Omental fat pad (tissue), 4 donors: ENCODE data around the gene DUSP8. TPM values are rescaled to one million over a fixed set of nuclear protein-coding genes. Genes with fewer than 3 reads are reported as not detected.

Experiments
- ATAC-seq: fragments of 150-250 bp; one replicate; pipeline ENCODE4 v1.9.1; 2016; ENCODE audit warnings: mild to moderate bottlenecking, moderate library complexity; ENCODE audit not compliant: low FRiP score
- DNase-seq: peaks from one replicate; pipeline ENCODE4 v3.0.0-alpha.2; 2019; ENCODE audit warnings: low spot score
- total RNA-seq, 4 donors: library from RNA; depleted of rRNA; stranded (reverse); fragments of >200 nt; gene quantifications; one replicate each; pipeline ENCODE4 v1.1.0, GENCODE V29; 2016
- TF ChIP-seq, protein P1 (sequence below), 3 donors: fragments of 450-650 bp; IDR thresholded peaks; one replicate each; pipeline ENCODE4 v1.5.1; 2016 to 2017; ENCODE audit warnings: antibody characterized with exemption in 3 of 3, mild to moderate bottlenecking in 3 of 3, moderate library complexity in 2 of 3

DUSP8 gene
- total RNA-seq, 4 donors from 2014 or later, result 0.47 to 5.6 (median 4.0) TPM

GRCh38 chr11:1523779-1524178 lies 48.3 kb downstream of the DUSP8 start:
- ATAC-seq, result no peak
- DNase-seq, result no peak
- TF ChIP-seq, protein P1, sequence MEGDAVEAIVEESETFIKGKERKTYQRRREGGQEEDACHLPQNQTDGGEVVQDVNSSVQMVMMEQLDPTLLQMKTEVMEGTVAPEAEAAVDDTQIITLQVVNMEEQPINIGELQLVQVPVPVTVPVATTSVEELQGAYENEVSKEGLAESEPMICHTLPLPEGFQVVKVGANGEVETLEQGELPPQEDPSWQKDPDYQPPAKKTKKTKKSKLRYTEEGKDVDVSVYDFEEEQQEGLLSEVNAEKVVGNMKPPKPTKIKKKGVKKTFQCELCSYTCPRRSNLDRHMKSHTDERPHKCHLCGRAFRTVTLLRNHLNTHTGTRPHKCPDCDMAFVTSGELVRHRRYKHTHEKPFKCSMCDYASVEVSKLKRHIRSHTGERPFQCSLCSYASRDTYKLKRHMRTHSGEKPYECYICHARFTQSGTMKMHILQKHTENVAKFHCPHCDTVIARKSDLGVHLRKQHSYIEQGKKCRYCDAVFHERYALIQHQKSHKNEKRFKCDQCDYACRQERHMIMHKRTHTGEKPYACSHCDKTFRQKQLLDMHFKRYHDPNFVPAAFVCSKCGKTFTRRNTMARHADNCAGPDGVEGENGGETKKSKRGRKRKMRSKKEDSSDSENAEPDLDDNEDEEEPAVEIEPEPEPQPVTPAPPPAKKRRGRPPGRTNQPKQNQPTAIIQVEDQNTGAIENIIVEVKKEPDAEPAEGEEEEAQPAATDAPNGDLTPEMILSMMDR (IDR thresholded peaks at IDR 0.05), result no peak

DNA sequence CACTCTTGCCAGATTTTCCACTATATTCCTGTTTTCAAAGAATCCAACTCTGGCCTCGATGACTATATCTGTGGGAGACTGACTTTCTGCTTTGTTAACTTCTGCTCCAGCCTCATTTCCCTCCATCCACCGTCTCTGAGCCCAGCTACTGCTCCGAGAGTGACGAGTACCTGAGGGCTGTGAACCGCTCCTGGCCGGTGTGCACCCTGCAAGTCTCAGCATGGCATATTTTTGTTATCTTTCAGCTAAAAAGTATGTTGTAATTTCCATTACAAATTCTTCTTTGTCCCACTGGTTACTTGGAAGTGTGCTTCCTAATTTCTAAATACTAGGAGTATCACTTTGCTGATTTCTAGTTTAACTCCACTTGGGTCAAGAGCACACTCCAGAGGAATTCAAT lies 49.0 kb downstream of the DUSP8 start:
- ATAC-seq (no peak), DNase-seq (no peak)
- TF ChIP-seq, protein P1 (IDR thresholded peaks at IDR 0.05), result no peak

- no peak for DNase-seq
- TF ChIP-seq, protein P1 (IDR thresholded peaks at IDR 0.05), result no peak
- ATAC-seq, result no peak
Measured at GRCh38 chr11:1522081-1522424, 50.0 kb downstream of the DUSP8 start.

- no peak for ATAC-seq
- no peak for DNase-seq
- TF ChIP-seq, protein P1 (IDR thresholded peaks at IDR 0.05), result no peak
Measured at GRCh38 chr11:1521382-1522080, 50.5 kb downstream of the DUSP8 start.

DNA sequence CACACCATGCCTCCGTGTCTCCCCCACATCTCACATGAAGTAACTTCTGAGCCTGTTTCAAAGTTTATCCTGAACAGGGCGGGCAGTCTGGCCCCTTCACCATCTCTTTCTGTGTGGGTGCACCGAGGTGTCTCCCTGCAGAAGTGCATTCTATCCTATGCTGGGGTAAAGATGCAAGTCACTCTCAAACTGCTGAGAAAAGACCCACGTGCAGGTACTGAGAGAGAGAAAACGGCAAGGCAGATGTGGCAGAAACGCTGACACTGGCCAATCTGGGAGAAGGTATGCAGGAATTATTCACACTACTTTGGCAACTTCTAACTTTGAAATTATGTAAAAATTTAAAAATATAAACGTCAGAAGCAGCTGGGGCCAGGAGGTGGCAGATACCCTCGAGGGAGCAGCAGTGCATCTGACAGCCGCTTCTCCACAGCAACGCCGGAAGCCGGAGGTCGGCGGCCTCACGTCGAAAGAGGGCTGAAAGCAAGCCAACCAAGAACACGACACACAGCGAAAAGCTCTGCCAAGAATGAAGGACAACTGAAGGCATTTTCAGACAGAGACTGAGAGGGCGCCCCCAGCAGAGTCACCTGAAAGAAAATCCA lies 51.3 kb downstream of the DUSP8 start:
- ATAC-seq (no peak), DNase-seq (no peak)
- TF ChIP-seq, protein P1 (IDR thresholded peaks at IDR 0.05), result no peak

DNA sequence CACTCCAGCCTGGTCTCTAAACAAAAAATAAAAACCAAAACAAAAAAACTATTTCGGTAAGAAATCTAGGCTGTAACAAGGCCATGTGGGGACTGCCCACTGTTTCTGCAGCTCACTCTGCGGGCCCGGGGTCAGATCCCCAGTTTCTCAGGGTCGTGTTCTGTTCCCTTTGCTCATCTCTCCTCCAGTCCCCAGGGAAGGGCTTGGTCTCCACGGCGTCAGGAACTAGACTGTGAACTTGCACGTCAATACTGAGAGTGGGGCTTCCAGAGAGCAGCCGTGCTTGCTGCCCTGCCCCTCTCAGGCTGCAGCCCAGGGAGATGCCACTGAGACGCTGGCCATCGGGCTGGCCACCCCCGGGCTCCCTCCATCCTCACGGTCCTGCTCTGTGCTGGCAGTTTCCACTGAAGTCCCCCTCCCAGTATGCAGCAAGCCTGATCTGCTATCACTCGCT lies 51.8 kb downstream of the DUSP8 start:
- TF ChIP-seq, protein P1 (IDR thresholded peaks at IDR 0.05), result no peak
- DNase-seq (no peak), ATAC-seq (no peak)
